Measurements from ENCODE around the gene DNAJC4.

GRCh38 chr11:64232182-64232966 lies 2.0 kb downstream of the DNAJC4 start:
- TF ChIP-seq CTCF (IDR thresholded peaks at IDR 0.05; ENCODE audit: low read length) (no peak), EZH2 (optimal IDR thresholded peaks at IDR 0.05; ENCODE audit: low read depth, low read length) (no peak)
